GM21576 (cell line): ENCODE data around the gene CST9.
"Not testable (repeated sequence)": the region's sequence is repeated elsewhere in the genome, so short reads cannot be mapped to it uniquely, and the experiment has no call there.

Experiments
- ATAC-seq: cut with Tn5 transposase; IDR thresholded peaks from one replicate; pipeline ENCODE4 v1.9.1; 2021; ENCODE audit warnings: mild to moderate bottlenecking, moderate library complexity; ENCODE audit not compliant: unreplicated experiment

CST9 gene

GRCh38 chr20:23624324-23624691 lies 18.6 kb upstream of the CST9 start:
- no peak for ATAC-seq

- ATAC-seq = no peak
These were observed 18.1 kb upstream of the CST9 start for GRCh38 chr20:23623666-23624323.

DNA sequence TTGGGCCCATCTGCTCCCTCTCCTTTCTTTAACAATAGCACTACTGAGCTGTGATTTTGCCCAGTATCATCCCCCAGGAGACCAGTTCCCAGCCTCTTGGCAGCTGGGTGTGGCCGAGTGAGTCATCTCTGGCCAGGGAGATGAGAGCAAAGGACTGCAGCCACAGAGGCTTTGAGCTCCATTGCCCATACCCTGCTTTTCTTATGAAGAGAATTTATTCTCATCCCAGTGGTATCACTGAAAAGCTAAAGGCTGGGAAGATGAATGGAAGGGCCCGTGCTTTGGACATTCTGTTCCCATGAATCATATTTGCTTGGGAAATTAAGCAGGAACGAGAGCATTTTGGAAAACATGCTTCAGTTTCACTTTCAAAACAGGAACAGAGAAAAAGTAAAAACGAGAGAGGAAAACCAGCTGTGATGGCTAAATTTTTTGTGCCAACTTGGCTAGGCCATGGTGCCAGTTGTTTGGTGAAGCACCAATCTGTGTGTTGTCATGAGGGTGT lies 17.2 kb upstream of the CST9 start:
- peak; percentile 82 for ATAC-seq

DNA sequence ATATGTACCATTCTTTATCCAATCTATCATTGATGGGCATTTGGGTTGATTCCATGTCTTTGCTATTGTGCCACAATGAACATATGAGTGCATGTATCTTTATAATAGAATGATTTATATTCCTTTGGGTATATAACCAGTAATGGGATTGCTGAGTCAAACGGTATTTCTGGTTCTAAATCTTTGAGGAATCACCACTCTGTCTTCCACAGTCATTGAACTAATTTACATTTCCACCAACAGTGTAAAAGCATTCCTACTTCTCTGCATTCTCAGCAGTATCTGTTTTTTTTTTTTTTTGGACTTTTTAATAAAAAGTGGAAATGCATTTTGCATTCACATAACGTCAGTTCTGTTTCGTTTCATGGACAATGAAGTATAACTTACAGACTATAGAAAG lies 16.7 kb upstream of the CST9 start:
- ATAC-seq = not testable (repeated sequence)

GRCh38 chr20:23620670-23621386 lies 15.1 kb upstream of the CST9 start:
- not testable (repeated sequence) for ATAC-seq

DNA sequence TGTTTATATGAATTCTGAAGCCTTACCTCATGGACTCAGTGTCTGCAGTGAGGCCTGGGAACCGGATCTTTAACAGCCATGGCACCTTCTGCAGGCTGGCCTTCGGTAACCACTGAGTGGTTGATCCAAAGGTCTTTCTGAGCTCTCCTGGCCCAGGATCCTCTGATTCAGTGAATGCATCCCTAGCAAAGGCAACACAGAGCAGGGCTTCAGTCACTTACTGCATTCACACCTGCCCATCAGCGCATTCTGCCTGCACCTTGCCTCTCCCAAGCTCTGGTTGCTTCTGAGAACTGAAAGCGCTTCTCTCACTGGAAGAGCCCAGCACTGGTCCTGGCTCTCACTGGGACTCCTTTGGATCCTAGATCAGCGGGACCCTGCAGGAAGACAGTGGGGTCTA lies 8.4 kb upstream of the CST9 start:
- ATAC-seq = no peak

- ATAC-seq = no peak
These were observed 8.0 kb upstream of the CST9 start for GRCh38 chr20:23613676-23614075.

- no peak for ATAC-seq
These were observed 6.7 kb upstream of the CST9 start for GRCh38 chr20:23612396-23612795.

DNA sequence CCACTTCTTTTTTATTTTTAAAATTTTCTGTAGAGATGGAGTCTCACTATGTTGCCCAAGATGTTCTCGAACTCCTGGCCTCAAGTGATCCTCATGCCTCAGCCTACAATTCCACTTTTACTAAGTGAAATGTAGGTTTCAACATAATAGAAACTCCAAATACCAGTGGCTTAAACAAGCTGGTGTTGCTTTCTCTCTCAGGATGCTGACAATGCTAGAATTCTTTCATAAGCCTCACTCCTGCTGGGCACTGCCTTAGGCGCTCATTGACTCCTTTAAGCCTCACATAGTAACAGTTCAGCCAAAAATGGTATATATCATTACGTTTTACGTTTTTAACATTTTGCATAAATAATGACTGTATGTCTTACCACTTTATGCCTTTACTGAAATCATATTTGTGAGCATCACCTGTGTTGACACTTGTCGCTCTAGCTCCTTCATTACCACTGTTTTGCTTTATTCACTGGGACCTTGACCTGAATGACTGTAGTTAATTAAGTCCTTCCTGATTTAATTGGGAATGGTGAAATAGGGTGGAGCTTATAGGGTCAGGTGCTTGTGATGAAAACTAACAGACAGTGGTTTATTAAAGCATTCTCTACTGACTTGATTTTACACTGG lies 3.9 kb upstream of the CST9 start:
- no peak for ATAC-seq

DNA sequence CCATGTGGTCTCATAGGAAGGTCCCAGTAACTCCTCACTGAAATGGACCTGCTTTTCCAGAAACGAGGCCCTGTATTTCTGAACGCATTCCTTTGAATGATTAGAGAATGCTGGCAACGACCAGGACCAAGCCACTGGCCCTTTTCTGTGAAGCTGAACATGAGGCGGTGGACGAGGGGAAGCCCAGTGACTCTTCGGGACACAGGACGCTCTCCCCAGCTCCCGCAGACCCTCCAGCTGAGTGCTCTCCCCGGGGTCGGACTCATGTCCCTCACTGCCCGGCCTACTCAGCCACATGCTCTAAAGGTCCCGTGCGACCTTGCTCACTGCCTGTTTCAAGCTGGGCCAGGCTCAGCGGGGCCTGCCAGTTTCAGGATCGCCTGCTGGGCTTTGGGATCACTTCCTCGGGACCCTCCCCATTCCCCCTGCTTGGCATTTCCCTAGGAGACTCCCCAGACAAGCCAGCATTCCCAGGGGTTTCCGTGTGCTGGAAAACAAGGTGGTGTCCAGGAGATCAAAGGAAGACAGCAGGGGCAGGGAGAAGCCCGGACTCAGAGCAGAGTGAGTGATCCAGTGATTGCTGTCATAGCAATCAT lies 2.6 kb upstream of the CST9 start:
- no peak for ATAC-seq

- no peak for ATAC-seq
These were observed 2.0 kb upstream of the CST9 start for GRCh38 chr20:23607497-23608245.

GRCh38 chr20:23606652-23607049 lies 934 bp upstream of the CST9 start:
- ATAC-seq = peak; percentile 95

DNA sequence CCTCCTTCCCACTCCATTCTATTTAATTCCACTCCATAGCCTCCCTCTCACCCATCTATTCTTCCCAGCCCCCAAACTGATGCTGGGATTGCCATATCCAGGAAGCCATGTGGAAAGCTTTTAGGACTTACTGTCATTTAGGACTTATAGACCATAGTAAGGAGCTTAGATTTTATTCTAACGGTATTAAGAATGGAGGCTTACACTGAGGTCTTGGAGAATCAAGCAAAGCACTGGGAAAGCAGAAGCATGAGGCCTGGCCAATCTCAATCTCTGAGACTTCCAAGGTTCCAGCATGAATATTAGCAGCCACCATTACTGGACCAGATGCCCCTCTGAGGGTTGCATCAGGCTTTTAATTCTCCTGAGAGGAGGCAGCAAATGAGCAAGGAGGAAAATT lies 1.4 kb downstream of the CST9 start:
- no peak for ATAC-seq

- ATAC-seq = no peak
These were observed 2.4 kb downstream of the CST9 start for GRCh38 chr20:23603321-23603720.

DNA sequence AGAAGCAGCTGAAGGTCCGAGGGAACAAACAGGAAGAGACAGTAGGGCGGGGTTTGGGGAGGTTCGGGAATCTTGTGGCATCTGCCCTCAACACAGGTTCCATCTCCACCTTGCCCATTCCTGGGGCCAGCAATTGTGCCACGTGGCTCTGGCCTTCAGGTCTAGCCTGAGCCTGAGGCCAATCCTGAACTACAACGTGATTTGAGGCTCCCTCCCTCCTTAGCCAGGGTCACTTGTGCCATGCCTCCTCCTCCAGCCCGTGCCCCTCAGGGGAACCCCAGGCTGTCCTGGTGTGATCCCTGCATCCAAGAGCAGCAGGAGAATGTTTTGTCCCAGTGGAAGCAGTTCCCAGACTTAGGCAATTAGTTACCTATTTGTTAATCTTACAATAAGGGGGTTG lies 3.0 kb downstream of the CST9 start:
- ATAC-seq = no peak

- ATAC-seq = no peak
These were observed 3.5 kb downstream of the CST9 start for GRCh38 chr20:23602241-23602640.

GRCh38 chr20:23601715-23602114 lies 4.0 kb downstream of the CST9 start:
- no peak for ATAC-seq

- ATAC-seq = no peak
These were observed 7.2 kb downstream of the CST9 start for GRCh38 chr20:23598481-23598880.

- no peak for ATAC-seq
These were observed 9.0 kb downstream of the CST9 start for GRCh38 chr20:23596579-23597250.

GRCh38 chr20:23595941-23596340 lies 9.8 kb downstream of the CST9 start:
- ATAC-seq = no peak
